Stimulated activated CD8-positive, alpha-beta memory T cell treated with anti-CD3 and anti-CD28 coated beads, Interleukin-15, amount 100 ng/mL, for 24 hours (primary cell): ENCODE measurements around the gene PPP1R14B.
"Not testable (repeated sequence)": the region's sequence is repeated elsewhere in the genome, so short reads cannot be mapped to it uniquely, and the experiment has no call there.

ENCODE experiments used
- DNase-seq: peaks from one replicate; pipeline ENCODE4 v3.0.0-alpha.2; 2020; ENCODE audit warnings: low read depth

PPP1R14B gene

GRCh38 chr11:64260147-64260708 is 13.5 kb upstream of the PPP1R14B start:
- no peak for DNase-seq

DNA sequence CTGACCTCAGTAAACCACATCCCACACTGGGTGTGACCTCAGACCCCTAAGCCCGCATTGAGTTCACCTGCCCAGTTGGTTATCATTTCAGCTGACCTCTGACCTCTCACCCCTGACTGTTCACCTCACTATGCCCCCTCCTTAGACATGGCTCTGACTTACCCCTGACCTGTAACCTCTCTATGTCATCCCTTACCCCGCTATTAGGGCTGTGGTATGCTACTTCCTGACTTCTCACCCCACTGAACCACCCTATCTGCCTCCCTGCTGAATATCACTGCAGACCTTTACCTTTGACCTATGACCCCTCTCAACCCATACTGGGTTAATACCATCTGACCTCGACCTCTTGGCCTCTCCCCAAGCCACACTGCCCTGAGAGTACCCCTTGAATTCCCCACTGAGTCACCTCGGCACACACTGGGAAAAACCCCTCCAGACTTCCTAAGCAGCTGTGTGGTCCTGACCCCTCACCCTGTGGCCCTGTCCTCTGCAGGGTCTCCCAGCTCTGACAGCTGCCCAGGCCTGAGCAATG is 12.9 kb upstream of the PPP1R14B start:
- DNase-seq = no peak

GRCh38 chr11:64258946-64259532 is 12.3 kb upstream of the PPP1R14B start:
- no peak for DNase-seq

GRCh38 chr11:64258356-64258755 is 11.6 kb upstream of the PPP1R14B start:
- no peak for DNase-seq

DNA sequence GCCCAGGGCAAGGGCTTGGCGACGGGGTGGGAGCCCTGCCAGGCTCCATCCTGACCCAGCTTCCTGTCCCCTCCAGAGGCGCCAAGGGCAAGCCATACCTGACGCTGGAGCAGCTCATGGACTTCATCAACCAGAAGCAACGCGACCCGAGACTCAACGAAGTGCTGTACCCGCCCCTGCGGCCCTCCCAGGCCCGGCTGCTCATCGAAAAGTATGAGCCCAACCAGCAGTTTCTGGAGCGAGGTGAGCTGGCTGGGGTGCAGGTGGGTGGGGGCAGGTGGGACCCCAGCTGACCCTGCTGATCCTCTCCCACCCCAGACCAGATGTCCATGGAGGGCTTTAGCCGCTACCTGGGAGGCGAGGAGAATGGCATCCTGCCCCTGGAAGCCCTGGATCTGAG is 9.6 kb upstream of the PPP1R14B start:
- DNase-seq = no peak

- DNase-seq = no peak
Observed at GRCh38 chr11:64255135-64256128, 8.7 kb upstream of the PPP1R14B start.

GRCh38 chr11:64254326-64254725 is 7.6 kb upstream of the PPP1R14B start:
- DNase-seq = no peak

GRCh38 chr11:64253481-64253880 is 6.7 kb upstream of the PPP1R14B start:
- no peak for DNase-seq

DNA sequence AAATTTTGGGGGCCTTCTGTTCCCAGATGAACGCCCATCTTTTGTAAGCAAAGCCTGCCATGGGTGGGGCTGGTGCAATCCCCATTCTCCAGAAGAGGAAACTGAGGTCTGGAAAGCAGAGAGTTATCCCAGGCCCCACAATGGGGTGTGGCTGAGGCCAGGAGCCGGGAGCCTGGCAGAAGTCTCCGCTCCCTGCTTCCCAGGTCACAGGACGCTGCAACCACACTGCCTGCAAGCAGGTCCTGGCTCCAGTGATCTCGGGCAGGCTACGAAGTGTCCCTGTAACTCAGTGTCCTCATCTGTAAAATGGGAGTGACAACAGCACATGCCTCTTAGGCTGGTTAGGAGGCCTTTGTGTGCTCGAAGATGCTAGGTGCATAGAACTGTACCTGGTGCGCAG is 6.3 kb upstream of the PPP1R14B start:
- DNase-seq = no peak

DNA sequence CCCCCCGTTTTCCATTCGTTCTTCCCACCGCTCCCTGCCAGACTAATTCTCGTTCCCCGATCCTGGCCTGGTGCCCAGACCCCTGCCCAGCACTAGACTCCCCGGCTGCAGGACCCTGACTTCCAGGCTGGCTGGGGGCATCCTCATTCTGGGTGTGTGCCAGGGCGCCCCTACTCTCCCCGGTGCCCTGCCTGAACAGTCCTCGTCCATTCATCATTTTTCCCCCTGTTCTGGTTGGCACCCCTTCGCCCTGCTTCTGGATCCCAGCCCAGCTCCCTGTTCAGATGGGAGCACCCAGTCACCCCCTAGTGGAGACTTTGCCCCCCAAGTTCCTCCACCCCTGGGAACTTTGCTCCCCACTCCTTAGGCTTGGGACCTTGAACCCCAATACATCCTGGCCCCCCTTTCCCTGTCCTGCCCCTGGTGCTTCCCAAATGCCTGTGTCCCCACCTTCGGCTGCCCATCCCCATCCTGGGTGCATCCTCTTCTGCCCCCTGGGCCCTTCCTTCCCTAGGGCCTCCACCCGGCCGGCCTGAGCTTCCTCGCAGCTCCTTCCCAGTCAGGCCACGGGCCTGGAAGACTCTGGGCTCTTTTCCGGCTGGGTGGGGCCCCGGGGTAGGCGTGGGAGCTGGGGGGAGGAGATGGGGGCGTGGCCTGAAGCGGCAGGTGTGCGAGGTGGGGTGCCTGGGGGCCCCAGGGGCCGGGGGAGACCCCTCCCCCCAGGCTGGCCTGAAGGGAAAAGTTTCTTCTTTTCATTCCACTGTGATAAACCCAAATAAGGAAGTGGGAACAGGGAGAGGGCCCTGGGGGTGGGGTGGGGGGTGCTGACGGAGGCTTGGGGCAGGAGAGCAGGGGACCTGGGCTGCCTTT is 5.5 kb upstream of the PPP1R14B start:
- DNase-seq = no peak

DNA sequence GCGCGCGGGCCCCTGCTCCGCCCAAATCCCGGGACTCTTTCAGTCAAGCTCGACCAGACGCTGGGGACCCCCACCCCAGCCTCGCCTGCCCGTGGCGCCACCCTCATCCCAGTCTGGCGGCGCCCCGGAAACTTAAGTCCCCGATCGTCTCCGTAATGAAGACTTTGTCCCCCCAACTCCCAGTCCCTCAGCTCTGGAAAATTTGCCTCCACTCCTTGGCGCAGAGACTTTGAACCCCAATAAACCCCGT is 4.9 kb upstream of the PPP1R14B start:
- DNase-seq = no peak

GRCh38 chr11:64251016-64251752 is 4.4 kb upstream of the PPP1R14B start, which contains the start of gene PLCB3:
TSS of gene PLCB3 (plus strand) at chr11:64251530. CDS start at chr11:64251650, 120 bp downstream.
- peak; percentile 65 for DNase-seq

DNA sequence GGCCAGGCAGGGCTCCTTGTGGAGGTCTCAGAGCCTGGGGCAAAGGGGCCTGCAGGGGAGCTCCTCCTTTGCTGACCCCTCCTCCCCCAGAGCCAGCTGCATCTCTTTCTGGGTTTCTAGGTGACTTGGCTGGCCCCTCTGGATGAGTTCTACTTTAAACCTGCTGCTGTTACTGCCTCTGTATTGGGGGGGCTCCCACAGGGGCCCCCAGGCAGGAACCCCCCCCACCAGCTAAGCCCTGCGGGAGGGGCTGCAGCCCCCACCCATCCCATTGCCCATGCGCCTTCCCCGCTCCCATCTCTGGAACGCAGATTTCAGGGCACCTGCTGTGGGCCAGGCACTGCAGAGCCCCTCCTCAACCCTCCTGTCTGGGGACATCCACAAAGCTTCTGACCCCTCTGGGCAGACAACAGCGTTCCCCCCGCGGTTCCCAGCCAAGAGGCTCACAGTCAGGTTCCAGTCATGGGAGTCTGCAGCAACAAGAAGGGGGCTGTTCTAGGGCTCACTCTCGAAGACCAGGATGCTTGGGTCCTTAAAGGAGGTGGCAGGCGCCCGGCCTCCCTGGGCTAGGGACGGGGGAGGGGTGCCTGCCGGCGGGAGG is 3.8 kb upstream of the PPP1R14B start:
- no peak for DNase-seq

- no peak for DNase-seq
Observed at GRCh38 chr11:64249563-64250414, 3.0 kb upstream of the PPP1R14B start.

- no peak for DNase-seq
Observed at GRCh38 chr11:64249038-64249437, 2.3 kb upstream of the PPP1R14B start.

DNA sequence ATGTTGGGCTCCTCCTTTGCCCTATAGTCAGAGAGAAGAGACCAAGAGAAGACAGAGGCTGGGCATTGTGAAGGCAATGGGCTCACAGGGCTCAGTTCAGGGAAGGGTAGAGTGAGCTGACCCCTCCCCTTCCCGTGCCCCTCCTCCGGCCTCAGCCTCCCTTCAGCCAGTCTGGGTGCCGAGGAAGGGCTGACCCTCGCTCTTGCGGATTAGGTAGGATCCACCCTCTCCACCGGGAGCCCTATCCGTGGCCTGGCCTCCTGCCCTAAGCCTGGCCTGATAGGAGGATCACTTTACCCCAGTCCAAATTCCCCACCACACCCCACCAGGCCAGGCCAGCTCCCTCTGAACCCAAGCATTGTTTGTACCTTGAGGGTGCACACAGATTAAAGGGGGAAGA is 1.8 kb upstream of the PPP1R14B start:
- DNase-seq = no peak

GRCh38 chr11:64247729-64248531 is 1.2 kb upstream of the PPP1R14B start:
- no peak for DNase-seq

GRCh38 chr11:64246621-64246870 is 197 bp downstream of the PPP1R14B start:
- not testable (repeated sequence) for DNase-seq
